ENCODE measurements around the gene KIF20B. TPM values are rescaled to one million over a fixed set of nuclear protein-coding genes. Genes with fewer than 3 reads are reported as not detected.

The KIF20B gene
- total RNA-seq, 1 donor from 2014 or later: 26.1 TPM

- no peak for TF ChIP-seq CTCF (conservative IDR thresholded peaks at IDR 0.05; ENCODE audit: low read depth, low read length)
- DNase-seq (ENCODE audit: low read depth): no peak
- no peak overlapping the region for H3K4me3 ChIP-seq (ENCODE audit: low read depth, low read length)
Observed at GRCh38 chr10:89684604-89685003, 16.8 kb upstream of the KIF20B start.

DNA sequence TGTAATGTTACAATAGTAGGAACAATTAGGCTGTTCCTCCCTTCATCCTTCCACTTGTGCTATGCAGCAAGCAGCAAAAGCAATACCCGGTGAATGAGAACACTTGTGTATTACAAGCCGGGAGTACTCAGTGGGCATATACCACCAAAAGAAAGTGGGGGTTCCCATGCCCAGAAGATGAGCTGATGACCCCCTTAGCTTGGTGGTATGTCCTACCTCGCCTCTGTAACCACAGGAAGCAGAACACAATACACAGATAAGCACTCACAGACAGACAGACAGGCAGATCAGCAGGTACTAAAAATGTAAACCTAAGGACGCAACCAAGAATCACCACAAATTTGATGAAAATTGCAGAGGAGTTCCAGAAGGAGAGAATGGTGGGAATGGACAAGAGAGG is 15.5 kb upstream of the KIF20B start:
- no peak for TF ChIP-seq CTCF (conservative IDR thresholded peaks at IDR 0.05; ENCODE audit: low read depth, low read length)
- no peak overlapping the region for H3K4me3 ChIP-seq (ENCODE audit: low read depth, low read length)
- no peak for DNase-seq (ENCODE audit: low read depth)

DNA sequence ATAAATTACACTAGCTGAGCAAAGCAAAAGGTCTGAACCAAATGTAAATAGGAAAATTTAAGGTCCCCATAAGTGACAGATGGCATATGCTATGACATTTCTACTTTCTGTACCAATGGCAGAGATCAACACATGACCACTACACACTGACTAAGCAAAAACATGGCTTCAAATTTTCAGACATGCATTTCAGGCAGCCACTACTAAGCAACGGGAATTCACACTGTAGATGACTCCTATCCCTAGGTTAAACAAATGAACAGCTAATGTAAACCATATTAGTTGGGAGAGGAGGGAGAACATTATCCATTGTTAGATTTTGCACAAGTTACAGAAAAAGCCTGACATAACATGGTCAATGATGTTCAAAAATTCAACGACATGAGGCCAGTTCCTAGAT is 11.4 kb upstream of the KIF20B start:
- no peak for DNase-seq (ENCODE audit: low read depth)
- no peak overlapping the region for H3K4me3 ChIP-seq (ENCODE audit: low read depth, low read length)
- TF ChIP-seq CTCF (conservative IDR thresholded peaks at IDR 0.05; ENCODE audit: low read depth, low read length): no peak

DNA sequence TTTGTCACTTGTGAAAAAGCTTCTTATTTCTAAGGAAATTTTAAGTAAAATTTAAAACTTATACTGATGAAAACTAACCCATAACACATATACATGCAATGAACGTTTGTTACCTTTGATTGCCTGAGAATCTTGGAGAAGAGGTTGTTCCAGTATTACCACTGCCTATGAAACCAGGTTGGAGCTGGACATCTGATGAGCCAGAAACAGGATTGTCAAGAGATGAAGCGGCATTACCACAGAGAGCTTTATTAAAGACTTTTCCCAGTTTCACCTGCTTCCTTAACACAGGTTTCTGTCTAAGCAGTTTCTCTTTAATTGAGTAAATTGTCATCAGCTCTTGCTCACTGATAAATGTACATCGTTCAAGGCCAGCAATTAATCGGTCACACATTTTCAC is 9.0 kb upstream of the KIF20B start:
- DNase-seq (ENCODE audit: low read depth): no peak
- no peak overlapping the region for H3K4me3 ChIP-seq (ENCODE audit: low read depth, low read length)
- TF ChIP-seq CTCF (conservative IDR thresholded peaks at IDR 0.05; ENCODE audit: low read depth, low read length): no peak

DNA sequence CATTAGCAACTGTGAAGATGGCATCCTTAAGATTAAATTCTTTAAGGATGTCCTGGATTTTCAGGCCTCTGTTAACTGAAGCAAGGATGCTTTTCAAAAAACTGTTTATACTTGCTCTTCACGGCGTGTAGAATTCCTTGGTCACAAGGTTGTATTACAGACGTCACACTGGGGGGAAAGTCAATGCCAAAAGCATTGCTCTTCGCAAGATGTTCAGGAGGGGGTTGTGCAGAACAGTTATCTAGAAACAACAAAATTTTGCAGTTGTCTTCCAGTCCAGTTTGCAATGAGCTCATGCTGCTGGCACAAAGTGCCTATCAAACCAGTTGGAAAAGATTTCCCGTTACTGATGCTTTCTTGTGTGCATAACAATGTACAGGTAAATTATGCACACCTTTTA is 8.2 kb upstream of the KIF20B start:
- DNase-seq (ENCODE audit: low read depth): no peak
- no peak for TF ChIP-seq CTCF (conservative IDR thresholded peaks at IDR 0.05; ENCODE audit: low read depth, low read length)
- no peak overlapping the region for H3K4me3 ChIP-seq (ENCODE audit: low read depth, low read length)

- H3K4me3 ChIP-seq (ENCODE audit: low read depth, low read length): no peak overlapping the region
- DNase-seq (ENCODE audit: low read depth): no peak
- TF ChIP-seq CTCF (conservative IDR thresholded peaks at IDR 0.05; ENCODE audit: low read depth, low read length): no peak
Observed at GRCh38 chr10:89695307-89695706, 6.1 kb upstream of the KIF20B start.

DNA sequence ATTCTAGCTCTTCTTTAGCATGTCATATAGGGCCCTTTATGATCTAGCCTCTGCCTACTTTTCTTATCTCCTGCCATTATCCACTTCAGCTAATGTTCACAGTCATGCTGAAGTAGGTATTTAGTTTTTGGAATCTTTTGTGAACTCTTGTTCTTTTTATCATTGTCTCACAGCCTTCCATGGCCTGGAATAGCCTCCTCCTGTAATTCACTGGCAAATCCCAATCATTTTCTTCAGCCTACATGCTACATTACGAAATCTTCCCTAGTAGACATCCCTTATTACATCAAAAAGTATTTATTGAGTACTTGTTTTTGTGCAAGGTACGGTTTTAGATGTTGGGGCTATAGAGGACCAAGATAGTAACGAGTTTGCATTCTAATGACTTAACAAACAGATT is 3.4 kb upstream of the KIF20B start:
- no peak for DNase-seq (ENCODE audit: low read depth)
- no peak overlapping the region for H3K4me3 ChIP-seq (ENCODE audit: low read depth, low read length)
- no peak for TF ChIP-seq CTCF (conservative IDR thresholded peaks at IDR 0.05; ENCODE audit: low read depth, low read length)
